H1 (cell line): ENCODE results near the gene LURAP1L. TPM values are rescaled to one million over a fixed set of nuclear protein-coding genes. Genes with fewer than 3 reads are reported as not detected.

Source experiments
- CTCF ChIA-PET: fragments of 300-600 bp; sonication (Branson Sonifier 250); formaldehyde crosslinking; loops from one replicate; lab custom pipeline; 2021; ENCODE audit not compliant: partially characterized antibody; lab: Charles Lee
- POLR2A ChIA-PET: fragments of 300-600 bp; sonication (Branson Sonifier 250); formaldehyde crosslinking; loops from one replicate; lab custom pipeline; 2021; ENCODE audit warnings: inconsistent platforms; ENCODE audit not compliant: partially characterized antibody; lab: Charles Lee
- DNase-seq, 2 experiments: peaks; one replicate each; pipeline versions ENCODE4 v3.0.0 to v3.0.0-alpha.2; 2010 to 2022; ENCODE audit warnings: low spot score in 2 of 2, low read depth in 1 of 2, mixed read lengths in 1 of 2
- FAIRE-seq: peaks from 2 replicates; lab custom pipeline; 2011; peaks lifted over from hg19 to GRCh38; lab: Jason Lieb, UNC
- H2AFZ ChIP-seq: 2 replicates; pipeline ENCODE4 v1.8.1; 2012; ENCODE audit warnings: low read length, inconsistent platforms
- H2AK5ac ChIP-seq: 2 replicates; pipeline ENCODE4 v1.6.1; 2013; ENCODE audit warnings: low read depth, low read length
- H2BK120ac ChIP-seq: replicated peaks from 2 replicates; pipeline ENCODE3; 2013; ENCODE audit warnings: low read depth, low read length, inconsistent platforms
- H2BK12ac ChIP-seq: 2 replicates; pipeline ENCODE4 v1.6.1; 2013; ENCODE audit warnings: low read depth, low read length
- H2BK15ac ChIP-seq: 2 replicates; pipeline ENCODE4 v1.6.1; 2013; ENCODE audit warnings: low read length
- H2BK20ac ChIP-seq: 2 replicates; pipeline ENCODE4 v1.6.1; 2013; ENCODE audit warnings: low read length
- H2BK5ac ChIP-seq: 2 replicates; pipeline ENCODE4 v1.6.1; 2013; ENCODE audit warnings: low read depth, low read length
- H3K14ac ChIP-seq: 2 replicates; pipeline ENCODE4 v1.6.1; 2013; ENCODE audit warnings: inconsistent platforms; ENCODE audit not compliant: insufficient read length
- H3K18ac ChIP-seq: 2 replicates; pipeline ENCODE4 v1.6.1; 2013; ENCODE audit warnings: low read length; ENCODE audit errors: extremely low read depth
- H3K23ac ChIP-seq: 2 replicates; pipeline ENCODE4 v1.6.1; 2013; ENCODE audit warnings: inconsistent platforms; ENCODE audit not compliant: insufficient read length
- H3K23me2 ChIP-seq: 2 replicates; pipeline ENCODE4 v1.6.1; 2013; ENCODE audit warnings: low read depth, low read length
- H3K27ac ChIP-seq: 2 replicates; pipeline ENCODE4 v1.6.1; 2011; ENCODE audit warnings: low read depth, low read length, inconsistent platforms
- H3K27me3 ChIP-seq, 4 experiments: replicated peaks in 1 of 4; 1 replicate in 1 of 4; 2 replicates in 3 of 4; pipeline versions ENCODE4 v1.6.1 to v1.8.1; 2011 to 2013; ENCODE audit warnings: low read length in 3 of 4, mild to moderate bottlenecking in 3 of 4, inconsistent platforms in 2 of 4, mixed read lengths in 2 of 4, moderate library complexity in 1 of 4; ENCODE audit not compliant: control insufficient read depth in 3 of 4, insufficient read depth in 3 of 4; ENCODE audit errors: extremely low read depth in 1 of 4
- H3K36me3 ChIP-seq, 4 experiments: 2 replicates each; pipeline versions ENCODE4 v1.6.1 to v1.8.1; 2011 to 2013; ENCODE audit warnings: mild to moderate bottlenecking in 4 of 4, low read length in 3 of 4, moderate library complexity in 2 of 4, control low read depth in 1 of 4, inconsistent platforms in 1 of 4; ENCODE audit not compliant: insufficient read depth in 4 of 4, control insufficient read depth in 2 of 4
- H3K4ac ChIP-seq: replicated peaks from 2 replicates; pipeline ENCODE3; 2013; ENCODE audit warnings: low read length, low read depth, mixed read lengths, inconsistent platforms; ENCODE audit not compliant: insufficient read length
- H3K4me1 ChIP-seq, 4 experiments: replicated peaks in 1 of 4; 1 replicate in 1 of 4; 2 replicates in 3 of 4; pipeline versions ENCODE4 v1.6.1 to v1.8.1; 2011 to 2013; ENCODE audit warnings: low read length in 3 of 4, inconsistent platforms in 2 of 4, mixed read lengths in 1 of 4; ENCODE audit not compliant: insufficient read depth in 4 of 4, control insufficient read depth in 3 of 4
- H3K4me2 ChIP-seq, 2 experiments: 2 replicates each; pipeline versions ENCODE4 v1.6.1 to v1.8.1; 2011 to 2013; ENCODE audit warnings: low read depth in 2 of 2, low read length in 2 of 2, control low read depth in 1 of 2, inconsistent platforms in 1 of 2, mild to moderate bottlenecking in 1 of 2; ENCODE audit not compliant: insufficient read depth in 1 of 2
- H3K4me3 ChIP-seq, 4 experiments: fragments of 200-600, 300-600 bp in 1 of 4; sonication (generic), shearing (Covaris generic), sonication (Bioruptor Twin) in 1 of 4; 2 replicates each; pipeline versions ENCODE4 v1.5.1 to v1.8.1; 2011 to 2016; ENCODE audit warnings: low read length in 4 of 4, low read depth in 3 of 4, control low read depth in 2 of 4, inconsistent platforms in 2 of 4, mild to moderate bottlenecking in 2 of 4, mixed read lengths in 1 of 4, moderate library complexity in 1 of 4; ENCODE audit not compliant: insufficient read depth in 2 of 4; ENCODE audit errors: extremely low read depth in 1 of 4
- H3K56ac ChIP-seq: replicated peaks from 2 replicates; pipeline ENCODE3; 2013; ENCODE audit warnings: low read depth, mild to moderate bottlenecking, mixed read lengths, low read length, inconsistent platforms; ENCODE audit not compliant: insufficient read length
- H3K79me1 ChIP-seq: 2 replicates; pipeline ENCODE4 v1.6.1; 2013; ENCODE audit warnings: low read depth, low read length, control low read depth
- H3K79me2 ChIP-seq, 2 experiments: 2 replicates each; pipeline versions ENCODE4 v1.6.1 to v1.8.1; 2012 to 2013; ENCODE audit warnings: low read length in 2 of 2, mild to moderate bottlenecking in 2 of 2, inconsistent platforms in 1 of 2; ENCODE audit not compliant: insufficient read depth in 2 of 2, control insufficient read depth in 1 of 2
- H3K9ac ChIP-seq, 4 experiments: replicated peaks in 1 of 4; 1 replicate in 1 of 4; 2 replicates in 3 of 4; pipeline versions ENCODE4 v1.6.1 to v1.8.1; 2011 to 2013; ENCODE audit warnings: low read depth in 3 of 4, low read length in 3 of 4, control low read depth in 2 of 4, mild to moderate bottlenecking in 2 of 4, moderate library complexity in 2 of 4, inconsistent platforms in 1 of 4; ENCODE audit errors: extremely low read depth in 1 of 4
- H3K9me3 ChIP-seq, 2 experiments: 2 replicates each; pipeline versions ENCODE4 v1.6.1 to v1.8.1; 2012 to 2013; ENCODE audit warnings: mild to moderate bottlenecking in 2 of 2, moderate library complexity in 2 of 2, control low read depth in 1 of 2, inconsistent platforms in 1 of 2, low read depth in 1 of 2, low read length in 1 of 2, mixed read lengths in 1 of 2; ENCODE audit not compliant: insufficient read depth in 2 of 2
- H4K20me1 ChIP-seq, 2 experiments: replicated peaks in 1 of 2; 2 replicates each; pipeline versions ENCODE3 to v1.8.1; 2011 to 2013; ENCODE audit warnings: inconsistent platforms in 2 of 2, low read length in 2 of 2, mild to moderate bottlenecking in 1 of 2; ENCODE audit not compliant: insufficient read depth in 2 of 2, control insufficient read depth in 1 of 2
- H4K5ac ChIP-seq: 2 replicates; pipeline ENCODE4 v1.6.1; 2013; ENCODE audit warnings: low read length, low read depth, mixed read lengths, inconsistent platforms; ENCODE audit not compliant: insufficient read length
- H4K8ac ChIP-seq: 2 replicates; pipeline ENCODE4 v1.8.0; 2013; ENCODE audit warnings: mild to moderate bottlenecking, moderate library complexity, low read length, inconsistent platforms; ENCODE audit not compliant: insufficient read depth; ENCODE audit errors: extremely low read depth
- H4K91ac ChIP-seq: replicated peaks from 2 replicates; pipeline ENCODE3; 2013; ENCODE audit warnings: low read length, mixed read lengths, inconsistent platforms; ENCODE audit not compliant: insufficient read length
- HDAC2 ChIP-seq, 2 experiments: fragments of 300-600 bp in 1 of 2; sonication (generic) in 1 of 2; IDR thresholded peaks; 2 replicates each; pipeline ENCODE4 v1.6.1; 2011 to 2012; ENCODE audit warnings: low read depth in 2 of 2, low read length in 2 of 2, mild to moderate bottlenecking in 2 of 2, moderate library complexity in 2 of 2, borderline replicate concordance in 1 of 2, inconsistent platforms in 1 of 2
- NANOG ChIP-seq: IDR thresholded peaks from 2 replicates; pipeline ENCODE4 v1.6.1; 2011; ENCODE audit warnings: low read length, low read depth, mild to moderate bottlenecking, inconsistent platforms; ENCODE audit not compliant: insufficient read depth, poor library complexity, severe bottlenecking
- POU5F1 ChIP-seq: IDR thresholded peaks from 2 replicates; pipeline ENCODE4 v1.6.1; 2011; ENCODE audit warnings: low read depth, mild to moderate bottlenecking, low read length, moderate library complexity
- SP4 ChIP-seq: IDR thresholded peaks from 2 replicates; pipeline ENCODE4 v1.6.1; 2012; ENCODE audit warnings: low read length, inconsistent platforms
- WGBS, 2 experiments: shearing (Covaris generic) in 1 of 2; methylation state at CpG; one replicate each; pipeline versions ENCODE4 v1.1.6 to v1.1.7; 2013 to 2015; ENCODE audit warnings: low lambda C conversion rate in 2 of 2, mixed read lengths in 2 of 2, inconsistent platforms in 1 of 2, low coverage in 1 of 2, missing lambda C conversion rate in 1 of 2; ENCODE audit not compliant: insufficient replicate concordance in 2 of 2, insufficient coverage in 1 of 2, insufficient read length in 1 of 2; ENCODE audit errors: extremely low coverage in 1 of 2, missing lambda C conversion rate in 1 of 2; 5-methylcytosine and 5-hydroxymethylcytosine counted together
- polyA plus RNA-seq, 7 experiments: library from polyadenylated mRNA; depleted of rRNA in 3 of 7; stranded (reverse) in 5 of 7; unstranded in 2 of 7; fragments of >200 nt in 5 of 7; fragments of 200-250 nt in 2 of 7; gene quantifications; 1 replicate in 5 of 7; 2 replicates in 1 of 7; 4 replicates in 1 of 7; pipeline versions ENCODE4 v1.2.1 to v1.2.3, GENCODE V29; 2011 to 2013; ENCODE audit warnings: missing spikeins in 2 of 7, mixed read lengths in 2 of 7
- total RNA-seq: library from RNA; stranded (reverse); fragmentation: NEBNext Ultra II Directional; extraction: Animal tissue kit (Norgen Biotek cat#: 25700); gene quantifications from 2 replicates; pipeline ENCODE4 v1.2.1, GENCODE V29; 2021

Gene LURAP1L
- total and polyA plus RNA-seq, 2 of the 8 experiments (the other 6 are each of a cell fraction or from before 2014, with no cell fraction given): 0.63 to 1.2 TPM

- FAIRE-seq (no peak), DNase-seq (no peak)
- 91% methylated on average over 6 of the region's 6 CpGs; no CpG with 5 or more reads in 1 of the 2 experiments for WGBS, 2 experiments
- ChIA-PET POLR2A (no interaction called here), CTCF (interaction anchor here (0.8 to 1.3 kb wide), 3 partner anchors 13 to 38 kb away, joined by 3 to 5 read pairs (median 4); no protein-coding TSS in a partner anchor)
- Histone ChIP-seq H3K79me1 (no peaks in the 10 kb centered on the region), H3K27ac (no peak overlapping the region), H3K9me3 (no peaks in the 10 kb centered on the region), H2AFZ (no peak overlapping the region), H3K4me1 (no peaks in the 10 kb centered on the region; a peak in 1 of 7 replicates), H3K14ac (no peak overlapping the region), H2BK5ac (no peak overlapping the region), H3K36me3 (no peaks in the 10 kb centered on the region), H2BK20ac (no peak overlapping the region), H3K4me2 (no peak overlapping the region), H3K4ac (no peak overlapping the region), H3K27me3 (no peaks in the 10 kb centered on the region), H3K56ac (no peak overlapping the region), H2BK15ac (no peak overlapping the region), H2BK120ac (no peak overlapping the region), H3K9ac (no peak overlapping the region), H4K20me1 (no peaks in the 10 kb centered on the region), H3K23ac (no peak overlapping the region), H4K91ac (no peak overlapping the region), H4K5ac (no peak overlapping the region), H3K18ac (no peak overlapping the region), H2BK12ac (no peak overlapping the region), H3K4me3 (no peak overlapping the region), H2AK5ac (no peak overlapping the region), H3K23me2 (no peaks in the 10 kb centered on the region), H4K8ac (no peak overlapping the region), H3K79me2 (no peaks in the 10 kb centered on the region)
- TF ChIP-seq NANOG (no peak), POU5F1 (no peak), SP4 (no peak), HDAC2 (IDR thresholded peaks at IDR 0.05; ENCODE audit: borderline replicate concordance in 1 of 2, low read depth in 2 of 2, low read length in 2 of 2) (no peak)
Measured at GRCh38 chr9:12813960-12814876, 39.4 kb downstream of the LURAP1L start.
